Activated CD4-positive, alpha-beta T cell treated with anti-CD3 and anti-CD28 coated beads, Interleukin-2, amount 50 U/mL, for 16 hours (primary cell): ENCODE data around the gene XPR1.

Source experiments
- DNase-seq: peaks from one replicate; pipeline ENCODE4 v3.0.0-alpha.2; 2020

The XPR1 gene

DNA sequence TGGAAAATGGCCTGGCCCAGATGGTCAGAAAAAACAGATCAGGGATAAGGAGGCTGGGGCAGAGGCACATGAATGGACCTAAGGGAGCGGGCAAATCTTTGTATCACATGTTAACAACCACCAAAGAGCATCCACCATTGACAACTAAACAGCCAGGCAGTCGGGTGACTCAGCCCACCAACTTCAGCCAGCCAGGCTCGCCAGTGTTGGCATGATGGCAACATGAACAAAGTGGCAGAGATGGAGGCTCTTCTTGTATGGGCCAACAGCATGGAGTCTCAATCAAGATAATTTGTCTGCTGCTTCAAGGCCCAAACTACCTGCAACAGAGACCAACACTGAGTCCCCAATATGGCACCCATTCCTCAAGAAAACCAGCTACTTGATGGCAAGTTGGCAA is 264.3 kb downstream of the XPR1 start:
- no peak for DNase-seq

- DNase-seq: no peak
Observed at GRCh38 chr1:180898441-180899219, 266.8 kb downstream of the XPR1 start.

DNA sequence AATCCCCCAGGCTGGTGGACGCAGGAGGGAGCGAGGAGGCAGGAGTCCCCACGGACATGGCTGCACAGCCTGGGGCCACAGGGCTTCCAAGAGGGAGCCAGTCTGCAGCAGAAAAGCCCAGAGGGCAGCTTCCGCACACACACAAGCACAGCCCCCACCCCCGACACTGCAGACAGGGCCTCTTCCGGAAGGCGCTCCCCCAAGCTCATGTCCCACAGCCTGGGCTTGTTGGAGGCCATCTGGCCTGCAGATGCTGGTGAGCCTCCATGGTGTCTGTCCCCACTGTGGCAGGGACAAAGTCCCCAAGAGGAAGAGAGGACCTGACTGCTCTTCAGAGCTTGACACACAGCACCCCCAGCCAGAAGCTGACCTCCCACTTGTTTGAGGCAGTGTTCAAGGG is 267.4 kb downstream of the XPR1 start:
- DNase-seq: no peak

DNA sequence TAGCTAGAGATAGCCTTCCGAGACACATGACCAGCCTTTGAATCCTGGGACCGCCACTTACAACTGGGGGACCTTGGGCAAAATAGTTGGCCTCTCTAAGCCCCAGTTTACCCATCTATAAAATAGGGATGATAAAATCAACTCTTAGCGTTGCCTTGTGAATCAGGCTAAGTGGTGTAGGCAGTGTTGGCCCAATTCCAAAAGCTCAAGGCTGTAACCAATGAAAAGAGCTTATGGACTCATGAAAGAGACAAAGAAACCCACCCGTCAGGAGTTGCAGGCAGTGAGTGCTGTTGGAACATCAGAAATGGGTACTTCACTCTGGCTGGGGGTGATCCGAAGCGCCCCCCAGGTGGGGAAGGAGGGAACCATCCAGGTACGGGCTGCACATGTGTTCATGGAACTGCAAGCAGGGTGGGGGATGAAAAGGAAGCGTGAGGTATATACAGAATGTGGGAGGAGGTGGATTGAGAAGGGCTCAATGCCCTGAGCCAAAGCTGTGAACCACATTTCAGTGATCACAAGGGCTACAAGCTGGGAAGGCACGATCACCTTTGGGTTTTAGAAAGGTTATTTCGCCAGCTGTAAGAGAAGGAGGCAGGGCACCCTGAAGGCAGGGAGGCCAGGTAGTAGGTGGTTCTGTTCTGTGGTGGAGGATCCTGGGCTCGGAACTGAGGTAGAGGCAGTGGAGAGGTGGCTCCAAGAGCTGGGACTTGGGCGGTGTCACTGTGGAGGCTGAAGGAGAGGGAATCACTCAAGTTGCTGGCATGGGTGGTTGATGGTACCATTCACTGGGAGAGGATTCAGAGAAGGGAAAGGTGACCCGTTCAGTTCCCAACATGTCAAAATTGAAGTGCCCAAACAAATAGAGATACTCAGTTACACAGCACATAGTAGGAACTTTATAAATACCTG is 269.5 kb downstream of the XPR1 start:
- no peak for DNase-seq

- DNase-seq: no peak
Observed at GRCh38 chr1:180902541-180902940, 270.7 kb downstream of the XPR1 start.

- no peak for DNase-seq
Observed at GRCh38 chr1:180905927-180906326, 274.1 kb downstream of the XPR1 start.

DNA sequence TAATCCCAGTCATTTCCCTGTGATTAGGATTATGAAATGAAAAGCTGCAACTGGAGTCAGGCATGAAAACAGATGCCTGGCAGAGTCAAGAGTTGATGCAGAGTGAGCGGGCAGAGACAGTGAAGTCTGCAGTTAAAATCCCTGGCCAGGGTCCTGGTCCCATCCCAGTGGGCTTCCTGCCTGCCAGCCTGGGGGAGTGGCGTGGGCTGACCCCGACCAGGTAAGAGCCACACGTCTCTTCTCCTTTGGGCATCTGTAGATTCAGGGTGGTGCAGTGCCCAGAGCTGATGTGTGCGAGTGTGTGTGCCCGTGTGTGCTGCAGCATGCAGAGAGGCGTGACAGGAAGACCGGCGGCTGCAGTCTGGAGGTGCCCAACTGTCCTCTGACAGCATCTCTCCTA is 274.7 kb downstream of the XPR1 start:
- DNase-seq: no peak

DNA sequence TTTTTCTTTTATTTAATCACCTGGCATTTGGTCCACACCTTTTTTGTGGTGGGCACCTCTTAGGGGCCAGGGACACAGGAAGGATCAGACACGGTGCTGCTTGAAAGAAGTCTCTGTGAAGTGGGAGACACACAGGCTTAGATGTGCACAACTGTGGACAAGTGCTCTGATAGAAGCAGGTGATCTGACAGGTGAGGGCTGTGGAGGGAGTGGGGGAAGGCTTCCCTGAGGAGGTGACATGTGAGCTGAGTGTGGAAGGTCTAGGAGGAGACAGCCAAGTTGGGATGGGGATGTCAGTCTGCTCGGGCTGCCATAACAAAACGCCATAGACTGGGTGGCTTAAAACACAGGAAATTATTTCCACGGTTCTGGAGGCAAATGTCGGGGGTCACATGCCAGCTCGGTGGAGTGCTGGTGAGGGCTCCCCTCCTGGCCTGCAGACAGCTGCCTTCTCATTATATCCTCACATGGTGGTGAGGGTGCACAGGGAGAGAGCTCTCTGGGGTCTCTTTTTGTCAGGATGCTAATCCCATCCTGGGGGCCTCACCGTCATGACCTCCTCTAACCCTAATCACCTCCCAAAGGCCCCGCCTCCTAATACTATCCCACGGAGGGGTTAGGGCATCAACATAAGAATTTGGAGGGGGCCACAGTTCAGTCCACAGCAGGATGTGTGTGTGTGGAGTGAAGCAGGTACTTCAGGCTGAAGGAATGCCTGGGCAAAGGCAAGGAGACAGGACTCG is 275.7 kb downstream of the XPR1 start:
- DNase-seq: no peak

DNA sequence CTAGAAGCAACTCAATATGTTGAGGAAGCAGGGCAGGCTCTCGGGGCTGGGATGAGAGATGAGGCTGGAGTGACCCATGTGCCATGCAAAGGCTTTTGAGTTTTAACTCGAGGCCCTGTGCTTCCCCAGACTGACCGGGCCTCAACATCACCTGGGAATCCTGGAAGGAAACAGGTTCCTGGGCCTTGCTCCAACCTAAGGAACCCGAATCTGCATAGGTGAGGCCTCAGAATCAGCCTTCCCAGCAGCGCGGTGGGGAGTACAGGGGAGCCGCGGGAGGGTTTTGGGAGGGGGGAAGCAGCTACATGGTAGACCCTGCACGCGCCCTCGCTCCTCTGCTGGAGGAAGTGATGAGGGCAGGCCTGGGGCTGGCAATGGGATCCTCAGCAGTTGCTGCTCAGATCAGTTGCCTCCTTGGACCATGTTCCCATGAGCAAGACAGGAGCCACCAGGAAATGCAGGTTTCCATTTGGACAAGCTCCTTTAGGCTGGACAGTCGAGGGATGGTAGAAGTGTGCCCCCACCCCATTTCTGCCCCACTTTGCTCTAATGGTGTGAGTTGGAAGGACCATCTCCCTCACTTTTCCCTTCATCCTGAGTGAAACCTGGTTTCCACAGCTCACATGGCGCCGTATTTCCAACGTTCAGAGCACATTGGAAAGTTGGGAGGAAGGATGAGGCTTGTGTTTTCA is 276.4 kb downstream of the XPR1 start:
- no peak for DNase-seq

DNA sequence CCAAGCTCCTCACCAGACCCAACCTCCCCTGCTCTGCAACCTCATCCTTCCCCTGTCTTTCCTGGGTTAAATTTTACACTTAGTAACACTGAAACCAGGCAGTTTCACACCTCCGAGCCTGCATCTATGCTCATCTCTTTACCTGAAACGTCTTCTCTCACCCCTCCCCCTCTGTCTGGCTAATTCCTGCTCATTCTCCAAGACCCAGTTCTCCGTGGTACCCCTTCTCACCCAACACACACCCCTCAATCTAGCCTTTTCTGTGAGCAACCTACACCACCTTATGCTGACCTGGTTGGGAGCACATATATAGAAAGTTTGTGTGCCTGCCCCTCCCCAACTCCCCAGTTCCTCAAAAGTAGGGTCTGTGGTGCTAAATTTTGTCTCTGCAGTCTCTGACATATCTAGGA is 277.2 kb downstream of the XPR1 start:
- peak; percentile 63 for DNase-seq

DNA sequence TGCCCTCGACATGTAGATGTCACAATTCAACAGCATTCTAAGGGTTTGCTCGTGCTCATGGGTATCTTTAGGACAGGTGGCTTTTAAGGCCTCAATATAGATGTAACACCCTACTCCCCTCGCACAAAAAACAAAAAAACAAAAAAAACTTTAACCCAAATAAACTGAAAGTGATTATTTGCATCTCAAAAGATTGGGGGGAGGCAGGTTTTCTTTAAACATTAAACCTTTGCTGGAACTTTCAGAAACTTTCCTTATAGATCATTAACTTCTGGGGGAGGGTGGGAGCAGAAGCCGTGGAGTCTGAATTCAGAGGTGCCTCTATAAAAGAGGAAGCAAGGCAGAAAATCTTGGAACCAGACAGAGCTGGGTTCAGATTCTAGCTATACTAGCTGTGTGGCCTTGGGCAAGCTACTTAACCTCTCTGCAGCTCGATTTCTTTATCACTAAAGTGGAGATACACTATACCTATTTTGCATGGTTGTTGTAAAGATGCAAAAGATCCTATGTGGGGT is 277.7 kb downstream of the XPR1 start:
- DNase-seq: no peak

DNA sequence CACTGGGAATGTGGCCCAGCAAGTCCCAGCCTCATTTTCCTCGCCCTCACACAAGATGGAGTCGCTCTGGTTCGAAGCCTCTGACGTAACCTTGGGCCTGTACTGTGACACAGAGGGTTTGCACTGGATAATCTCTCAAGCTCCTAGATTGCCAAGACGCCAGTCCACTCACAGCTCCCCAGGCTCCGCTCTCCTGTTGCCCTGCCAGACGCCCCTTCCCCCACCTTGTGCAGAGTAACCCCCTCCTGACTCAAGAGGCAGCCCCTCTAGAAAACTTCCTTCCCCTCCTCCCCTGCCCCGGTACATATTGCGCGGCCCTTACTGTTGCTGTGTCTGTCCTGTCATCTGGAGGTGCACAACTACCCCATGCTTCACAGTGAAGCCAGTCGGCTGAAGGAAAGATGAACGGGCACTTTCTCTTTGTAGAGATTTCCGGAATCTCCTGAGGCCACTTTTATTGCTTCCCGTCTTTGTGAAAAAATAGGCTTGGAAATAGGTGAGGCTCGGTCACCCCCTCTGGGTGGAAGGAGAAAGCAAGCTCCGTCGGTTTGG is 279.9 kb downstream of the XPR1 start:
- no peak for DNase-seq

GRCh38 chr1:180912211-180912800 is 280.5 kb downstream of the XPR1 start:
- no peak for DNase-seq

GRCh38 chr1:180912801-180913565 is 281.2 kb downstream of the XPR1 start, which contains the start of gene KIAA1614:
Gene KIAA1614 (plus strand): TSS chr1:180912897. CDS start chr1:180913244, 347 bp downstream.
- DNase-seq: no peak

GRCh38 chr1:180915426-180915965 is 283.7 kb downstream of the XPR1 start:
- no peak for DNase-seq

DNA sequence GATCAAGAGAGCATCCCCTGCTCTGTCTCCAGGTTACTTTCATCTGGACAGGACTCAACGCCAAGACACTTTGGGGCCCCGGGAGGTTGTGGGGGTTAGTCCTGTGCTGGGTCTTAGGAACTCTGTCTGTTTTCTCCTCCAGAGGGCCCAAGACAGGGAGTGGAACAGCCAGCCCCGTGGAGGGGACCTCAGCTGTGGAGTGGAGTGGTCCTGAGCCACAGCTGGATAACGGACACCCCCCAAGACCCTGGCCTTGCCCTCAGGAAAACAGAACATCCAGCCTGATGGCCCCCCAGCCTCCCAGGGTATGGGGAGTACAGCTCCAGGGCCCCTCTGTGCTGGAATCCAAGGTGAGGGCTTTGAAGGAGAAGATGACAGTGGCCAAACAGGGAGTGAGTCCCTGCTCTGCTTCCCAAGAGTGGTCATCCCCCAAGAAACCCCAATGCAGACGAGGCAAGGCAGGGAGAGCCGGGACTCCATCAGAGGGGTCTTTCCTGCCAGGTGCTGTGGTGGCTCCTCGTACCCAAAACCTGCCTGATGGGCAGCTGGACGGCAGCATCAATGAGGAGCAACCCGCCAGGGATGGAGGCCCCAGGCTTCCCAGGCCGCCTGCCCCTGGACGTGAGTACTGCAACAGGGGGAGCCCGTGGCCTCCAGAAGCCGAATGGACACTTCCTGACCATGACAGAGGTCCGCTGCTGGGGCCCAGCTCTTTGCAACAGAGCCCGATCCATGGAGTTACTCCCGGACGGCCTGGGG is 284.4 kb downstream of the XPR1 start:
- no peak for DNase-seq

DNA sequence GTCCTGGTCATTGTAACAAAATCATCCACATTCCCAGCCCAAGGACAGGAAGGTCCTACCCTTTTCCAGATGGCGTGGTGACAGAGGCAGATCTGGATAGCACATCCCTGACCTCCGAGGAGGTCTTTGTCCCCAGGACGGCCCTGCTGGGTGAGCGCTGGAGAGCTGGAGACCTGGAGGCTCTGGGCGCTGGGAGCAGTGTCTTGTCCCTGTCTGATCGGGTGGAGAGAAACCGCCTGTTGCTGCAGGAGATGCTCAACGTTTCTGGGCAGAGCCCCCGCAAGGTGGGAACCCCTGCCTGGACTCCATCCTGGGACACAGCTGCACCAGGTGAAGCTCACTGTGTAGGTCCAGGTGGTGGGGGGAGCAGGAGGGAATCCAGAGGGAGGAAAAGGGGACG is 284.9 kb downstream of the XPR1 start:
- DNase-seq: no peak

DNA sequence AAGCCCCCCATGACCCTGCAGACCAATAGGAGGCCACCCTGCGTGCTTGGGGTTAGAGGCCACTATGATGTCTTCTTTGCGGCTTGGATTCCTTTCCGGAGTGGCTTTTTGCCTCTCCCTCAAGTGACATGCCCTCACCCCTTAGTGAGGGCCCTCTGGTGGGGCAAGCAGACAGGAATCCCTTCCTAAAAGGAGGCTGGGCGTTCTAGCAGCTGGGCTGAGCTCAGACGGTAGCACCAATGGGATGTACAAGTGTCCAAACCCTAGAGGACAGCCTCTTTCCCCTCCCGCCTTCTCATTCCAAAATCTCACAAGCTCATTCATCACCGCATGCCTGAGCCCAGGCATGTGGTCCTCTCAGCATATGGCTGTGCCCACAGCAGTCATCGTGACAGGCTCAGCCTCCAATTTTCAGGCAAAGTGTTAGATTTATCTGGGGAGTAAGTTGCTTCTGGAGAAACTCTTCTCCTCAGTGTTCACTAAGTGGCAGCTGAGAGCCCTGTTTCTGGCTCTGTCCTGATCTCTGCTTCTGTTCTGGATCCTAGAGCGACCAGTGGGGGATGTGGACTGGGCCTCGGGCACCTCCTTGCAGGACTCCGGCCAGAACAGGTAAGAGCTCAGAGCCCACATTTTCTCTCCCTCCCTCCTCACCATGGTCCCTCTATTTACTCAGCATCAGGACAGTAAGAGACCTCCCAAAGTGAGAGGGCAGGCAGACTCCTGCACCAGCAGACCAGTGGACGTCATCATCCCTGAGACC is 285.7 kb downstream of the XPR1 start:
- no peak for DNase-seq

DNA sequence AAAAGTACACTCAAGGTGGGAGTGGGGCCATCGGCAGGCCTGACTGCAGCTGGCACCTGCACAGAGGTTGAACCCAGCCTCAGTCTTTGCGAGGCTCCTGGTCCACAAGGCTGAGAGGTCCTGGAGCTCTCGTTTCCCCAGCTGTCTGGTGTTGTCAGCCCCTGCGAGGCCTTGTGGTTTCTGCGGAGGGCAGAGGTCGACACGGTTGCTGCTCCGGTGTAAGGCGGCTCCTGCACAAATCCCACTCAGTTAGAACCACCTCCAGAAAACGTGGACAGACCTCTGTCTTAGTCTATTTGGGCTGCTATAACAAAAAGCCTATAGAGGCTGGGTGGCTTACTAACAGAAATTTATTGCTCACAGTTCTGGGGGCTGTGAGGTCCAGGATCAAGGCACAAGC is 286.7 kb downstream of the XPR1 start:
- no peak for DNase-seq
